HG02884 (cell line): Measurements from ENCODE around the gene DMD.

Source experiments
- ATAC-seq: cut with Tn5 transposase; IDR thresholded peaks from one replicate; pipeline ENCODE4 v1.9.1; 2021; ENCODE audit warnings: mild to moderate bottlenecking, moderate library complexity; ENCODE audit not compliant: unreplicated experiment

Gene DMD

GRCh38 chrX:33045245-33045644, 166.1 kb downstream of the DMD start:
- no peak for ATAC-seq

GRCh38 chrX:33041141-33041540, 170.2 kb downstream of the DMD start:
- ATAC-seq: no peak

- ATAC-seq: no peak
Measured at GRCh38 chrX:33032700-33033099, 178.6 kb downstream of the DMD start.

GRCh38 chrX:33014949-33015348, 196.4 kb downstream of the DMD start:
- no peak for ATAC-seq

GRCh38 chrX:33014086-33014485, 197.3 kb downstream of the DMD start:
- no peak for ATAC-seq

GRCh38 chrX:33001107-33001506, 210.2 kb downstream of the DMD start:
- no peak for ATAC-seq

GRCh38 chrX:32998776-32999175, 212.6 kb downstream of the DMD start:
- ATAC-seq: no peak

- no peak for ATAC-seq
Measured at GRCh38 chrX:32995427-32995826, 215.9 kb downstream of the DMD start.

- ATAC-seq: no peak
Measured at GRCh38 chrX:32987142-32987541, 224.2 kb downstream of the DMD start.

- no peak for ATAC-seq
Measured at GRCh38 chrX:32985544-32985943, 225.8 kb downstream of the DMD start.

GRCh38 chrX:32966821-32967355, 244.5 kb downstream of the DMD start:
- ATAC-seq: no peak

GRCh38 chrX:32954125-32954524, 257.2 kb downstream of the DMD start:
- no peak for ATAC-seq

- no peak for ATAC-seq
Measured at GRCh38 chrX:32948130-32948529, 263.2 kb downstream of the DMD start.

- ATAC-seq: no peak
Measured at GRCh38 chrX:32937043-32937442, 274.3 kb downstream of the DMD start.

- no peak for ATAC-seq
Measured at GRCh38 chrX:32933548-32933947, 277.8 kb downstream of the DMD start.

GRCh38 chrX:32929040-32929439, 282.3 kb downstream of the DMD start:
- ATAC-seq: no peak

- no peak for ATAC-seq
Measured at GRCh38 chrX:32896088-32896487, 315.3 kb downstream of the DMD start.

GRCh38 chrX:32894679-32895078, 316.7 kb downstream of the DMD start:
- no peak for ATAC-seq

- no peak for ATAC-seq
Measured at GRCh38 chrX:32893751-32894150, 317.6 kb downstream of the DMD start.

- no peak for ATAC-seq
Measured at GRCh38 chrX:32877592-32877991, 333.8 kb downstream of the DMD start.

- ATAC-seq: no peak
Measured at GRCh38 chrX:32874839-32875238, 336.5 kb downstream of the DMD start.

- ATAC-seq: no peak
Measured at GRCh38 chrX:32873786-32874185, 337.6 kb downstream of the DMD start.

GRCh38 chrX:32871636-32872035, 339.7 kb downstream of the DMD start:
- ATAC-seq: no peak

GRCh38 chrX:32868524-32868895, 342.8 kb downstream of the DMD start:
- no peak for ATAC-seq
